IMR-90 (cell line): ENCODE results near the gene ABAT. TPM values are rescaled to one million over a fixed set of nuclear protein-coding genes. Genes with fewer than 3 reads are reported as not detected.

Source experiments
- ATAC-seq: fragments of 200-7000 bp; cut with Tn5 transposase; 2 replicates; pipeline ENCODE4 v1.9.1; 2020; ENCODE audit warnings: low read depth, mild to moderate bottlenecking, moderate library complexity
- BruUV-seq: library from RNA; stranded (reverse); fragments of 400-500 nt; replicated peaks from 2 replicates; lab custom pipeline; 2021; lab: Mats Ljungman, UMichigan
- CTCF ChIA-PET: fragments of 300-600 bp; formaldehyde crosslinking; extraction: SDS; loops from one replicate; lab custom pipeline; 2021; ENCODE audit warnings: antibody characterized with exemption; lab: Yijun Ruan, JAX
- POLR2A ChIA-PET: fragments of 300-600 bp; sonication (Branson Sonifier 250); formaldehyde crosslinking; loops from one replicate; lab custom pipeline; 2022; ENCODE audit warnings: antibody characterized with exemption; ENCODE audit not compliant: unreplicated experiment; lab: Charles Lee
- DNase-seq: peaks from one replicate; pipeline ENCODE4 v3.0.0; 2013
- H2AFZ ChIP-seq: replicated peaks from 2 replicates; pipeline ENCODE3; 2013; ENCODE audit warnings: low read length, mild to moderate bottlenecking; ENCODE audit not compliant: poor library complexity
- H2AK5ac ChIP-seq: 2 replicates; pipeline ENCODE4 v1.6.1; 2013; ENCODE audit warnings: low read depth, low read length, inconsistent platforms
- H2AK9ac ChIP-seq: replicated peaks from 2 replicates; pipeline ENCODE3; 2013; ENCODE audit warnings: mild to moderate bottlenecking, low read depth, low read length, moderate library complexity; ENCODE audit not compliant: poor library complexity
- H2BK120ac ChIP-seq: 2 replicates; pipeline ENCODE4 v1.6.1; 2013; ENCODE audit warnings: low read depth, low read length, inconsistent platforms
- H2BK15ac ChIP-seq: 3 replicates; pipeline ENCODE4 v1.6.1; 2013; ENCODE audit warnings: low read depth, low read length, inconsistent platforms
- H2BK20ac ChIP-seq: 2 replicates; pipeline ENCODE4 v1.6.1; 2013; ENCODE audit warnings: low read depth, mild to moderate bottlenecking, inconsistent platforms, low read length, moderate library complexity
- H2BK5ac ChIP-seq: 2 replicates; pipeline ENCODE4 v1.6.1; 2013; ENCODE audit warnings: mild to moderate bottlenecking, low read depth, low read length, inconsistent platforms; ENCODE audit not compliant: poor library complexity, severe bottlenecking
- H3K14ac ChIP-seq: replicated peaks from 2 replicates; pipeline ENCODE4 v1.6.1; 2013; ENCODE audit warnings: low read depth, low read length, inconsistent platforms
- H3K18ac ChIP-seq: 2 replicates; pipeline ENCODE4 v1.6.1; 2013; ENCODE audit warnings: low read depth, low read length, control low read depth
- H3K23ac ChIP-seq: 2 replicates; pipeline ENCODE4 v1.6.1; 2013; ENCODE audit warnings: low read depth, low read length, inconsistent platforms
- H3K27ac ChIP-seq: 2 replicates; pipeline ENCODE4 v1.5.1; 2013; ENCODE audit warnings: mild to moderate bottlenecking, control low read depth, low read length; ENCODE audit not compliant: insufficient read depth
- H3K27me3 ChIP-seq: 2 replicates; pipeline ENCODE4 v1.6.1; 2013; ENCODE audit warnings: low read length; ENCODE audit not compliant: control insufficient read depth, insufficient read depth
- H3K36me3 ChIP-seq: 2 replicates; pipeline ENCODE4 v1.6.1; 2013; ENCODE audit warnings: low read length, mixed read lengths; ENCODE audit not compliant: control insufficient read depth, insufficient read depth
- H3K4ac ChIP-seq: 2 replicates; pipeline ENCODE4 v1.6.1; 2013; ENCODE audit warnings: low read depth, low read length, inconsistent platforms
- H3K4me1 ChIP-seq: 2 replicates; pipeline ENCODE4 v1.6.1; 2013; ENCODE audit warnings: low read length, mixed read lengths; ENCODE audit not compliant: control insufficient read depth, insufficient read depth
- H3K4me2 ChIP-seq: 2 replicates; pipeline ENCODE4 v1.6.1; 2013; ENCODE audit warnings: low read depth, mild to moderate bottlenecking, control low read depth, low read length, moderate library complexity
- H3K4me3 ChIP-seq: 2 replicates; pipeline ENCODE4 v1.5.1; 2013; ENCODE audit warnings: low read depth, mild to moderate bottlenecking, control low read depth, low read length, moderate library complexity; ENCODE audit not compliant: insufficient read depth
- H3K56ac ChIP-seq: 2 replicates; pipeline ENCODE4 v1.6.1; 2013; ENCODE audit warnings: low read length, inconsistent platforms; ENCODE audit not compliant: insufficient read depth; ENCODE audit errors: extremely low read depth
- H3K79me1 ChIP-seq, 2 experiments: 2 replicates each; pipeline ENCODE4 v1.6.1; 2013; ENCODE audit warnings: low read length in 2 of 2, inconsistent platforms in 1 of 2, low read depth in 1 of 2
- H3K9ac ChIP-seq: 2 replicates; pipeline ENCODE4 v1.6.1; 2013; ENCODE audit warnings: low read depth, low read length, control low read depth
- H3K9me1 ChIP-seq: 2 replicates; pipeline ENCODE4 v1.6.1; 2013; ENCODE audit warnings: low read length, inconsistent platforms; ENCODE audit not compliant: insufficient read depth
- H3K9me3 ChIP-seq: 2 replicates; pipeline ENCODE4 v1.6.1; 2013; ENCODE audit warnings: low read length; ENCODE audit not compliant: control insufficient read depth, insufficient read depth
- H4K20me1 ChIP-seq: 2 replicates; pipeline ENCODE4 v1.6.1; 2013; ENCODE audit warnings: low read length, inconsistent platforms; ENCODE audit not compliant: insufficient read depth
- H4K5ac ChIP-seq: 2 replicates; pipeline ENCODE4 v1.6.1; 2013; ENCODE audit warnings: mild to moderate bottlenecking, low read depth, low read length, control low read depth
- H4K8ac ChIP-seq, 2 experiments: 2 replicates each; pipeline ENCODE4 v1.6.1; 2013; ENCODE audit warnings: low read depth in 2 of 2, low read length in 2 of 2, control low read depth in 1 of 2, inconsistent platforms in 1 of 2
- H4K91ac ChIP-seq: 2 replicates; pipeline ENCODE4 v1.6.1; 2013; ENCODE audit warnings: low read depth, low read length, inconsistent platforms; ENCODE audit not compliant: insufficient read depth
- BHLHE40 ChIP-seq: fragments of 150-350 bp; IDR thresholded peaks from 2 replicates; pipeline ENCODE4 v1.6.1; 2016; ENCODE audit warnings: mild to moderate bottlenecking, low read depth, low read length
- CEBPB ChIP-seq: IDR thresholded peaks from 2 replicates; pipeline ENCODE4 v1.6.1; 2012; ENCODE audit warnings: low read depth, low read length, improper control_type of control experiment
- CHD1 ChIP-seq: IDR thresholded peaks from 2 replicates; pipeline ENCODE4 v1.6.1; 2012; ENCODE audit warnings: low read depth, low read length, improper control_type of control experiment
- ELK1 ChIP-seq: fragments of 150-350 bp; IDR thresholded peaks from 2 replicates; pipeline ENCODE4 v1.6.1; 2016; ENCODE audit warnings: low read depth, mild to moderate bottlenecking, low read length, moderate library complexity, borderline replicate concordance
- FOS ChIP-seq: fragments of 150-350 bp; IDR thresholded peaks from 2 replicates; pipeline ENCODE4 v1.6.1; 2016; ENCODE audit warnings: low read depth, low read length
- MAFK ChIP-seq: IDR thresholded peaks from 2 replicates; pipeline ENCODE4 v1.6.1; 2012; ENCODE audit warnings: low read depth, low read length, improper control_type of control experiment
- MAZ ChIP-seq: IDR thresholded peaks from 2 replicates; pipeline ENCODE4 v1.6.1; 2012; ENCODE audit warnings: low read depth, mild to moderate bottlenecking, low read length, improper control_type of control experiment, moderate library complexity, borderline replicate concordance
- MXI1 ChIP-seq: IDR thresholded peaks from 2 replicates; pipeline ENCODE4 v1.6.1; 2012; ENCODE audit warnings: low read depth, mild to moderate bottlenecking, low read length, moderate library complexity, borderline replicate concordance
- NFE2L2 ChIP-seq: fragments of 150-350 bp; IDR thresholded peaks from 2 replicates; pipeline ENCODE4 v1.6.1; 2016; ENCODE audit warnings: low read depth, mild to moderate bottlenecking, low read length
- POLR2A ChIP-seq: IDR thresholded peaks from 2 replicates; pipeline ENCODE4 v1.6.1; 2012; ENCODE audit warnings: mild to moderate bottlenecking, low read depth, low read length
- RAD21 ChIP-seq: IDR thresholded peaks from 2 replicates; pipeline ENCODE4 v1.6.1; 2012; ENCODE audit warnings: low read length, improper control_type of control experiment
- RCOR1 ChIP-seq: IDR thresholded peaks from 2 replicates; pipeline ENCODE4 v1.6.1; 2012; ENCODE audit warnings: mild to moderate bottlenecking, low read length, improper control_type of control experiment; ENCODE audit not compliant: insufficient replicate concordance
- RFX5 ChIP-seq: IDR thresholded peaks from 2 replicates; pipeline ENCODE4 v1.8.0; 2012; ENCODE audit warnings: low read depth, mild to moderate bottlenecking, low read length, moderate library complexity
- SMC3 ChIP-seq: fragments of 150-350 bp; IDR thresholded peaks from 2 replicates; pipeline ENCODE4 v1.6.1; 2016; ENCODE audit warnings: low read depth, mild to moderate bottlenecking, antibody characterized with exemption, low read length, moderate library complexity
- WGBS, 2 experiments: methylation state at CpG; one replicate each; pipeline versions ENCODE4 v1.1.5 to v1.1.7; 2013; ENCODE audit warnings: missing lambda C conversion rate in 2 of 2; ENCODE audit not compliant: insufficient read length in 1 of 2; ENCODE audit errors: extremely low coverage in 2 of 2; 5-methylcytosine and 5-hydroxymethylcytosine counted together
- dilution Hi-C: fragments of 300-500 bp; cut with HindIII; formaldehyde crosslinking; loops from one replicate; pipeline ENCODE4 v1.14.3; 2018; ENCODE audit warnings: low sequenced_read_pairs; ENCODE audit not compliant: unreplicated experiment
- in situ Hi-C: fragments of 300-500 bp; cut with MboI; formaldehyde crosslinking; loops from 3 replicates; pipeline ENCODE4 v1.14.3; 2019; ENCODE audit warnings: low sequenced_read_pairs, inconsistent platforms, mixed read lengths
- intact Hi-C: fragments of 100-400 bp; cut with micrococcal nuclease; formaldehyde crosslinking; loops from 2 replicates; pipeline ENCODE4 v1.10.0; 2022
- polyA plus RNA-seq, 3 experiments: library from polyadenylated mRNA; depleted of rRNA; stranded (reverse); fragments of >200 nt; gene quantifications; 2 replicates each; pipeline ENCODE4 v1.2.3, GENCODE V29; 2012; ENCODE audit warnings: low replicate concordance in 1 of 3
- total RNA-seq: library from RNA; depleted of rRNA; stranded (reverse); fragments of >200 nt; gene quantifications from 2 replicates; pipeline ENCODE4 v1.2.3, GENCODE V29; 2012
- TF ChIP-seq, protein P1 (sequence below): conservative IDR thresholded peaks from 2 replicates; pipeline ENCODE4 v1.5.1; 2012; ENCODE audit warnings: mild to moderate bottlenecking, low read depth, low read length, improper control_type of control experiment
- TF ChIP-seq, protein P2 (sequence below): fragments of 150-350 bp; IDR thresholded peaks from 2 replicates; pipeline ENCODE4 v1.6.1; 2017; ENCODE audit warnings: mild to moderate bottlenecking, antibody characterized with exemption, low read length, low read depth

ABAT gene
- total and polyA plus RNA-seq, 2 of the 4 experiments (the other 2 are of a cell fraction): 4.5 to 6.9 TPM

GRCh38 chr16:8645141-8645521, 29.3 kb upstream of the ABAT start:
- intact Hi-C loops: no loop called here
- BruUV-seq: no TSS peak
- Histone ChIP-seq H4K20me1 (no peaks in the 10 kb centered on the region), H2AK9ac (no peak overlapping the region), H3K27ac (no peak overlapping the region), H3K79me1 (no peaks in the 10 kb centered on the region), H2AFZ (no peak overlapping the region), H2BK5ac (no peak overlapping the region), H4K91ac (no peak overlapping the region), H3K4me1 (no peaks in the 10 kb centered on the region), H2BK15ac (no peak overlapping the region), H2AK5ac (no peak overlapping the region), H3K4me2 (no peak overlapping the region), H3K4me3 (no peak overlapping the region), H3K9ac (no peak overlapping the region), H2BK120ac (no peak overlapping the region), H3K56ac (no peak overlapping the region), H4K5ac (no peak overlapping the region), H3K9me3 (no peaks in the 10 kb centered on the region), H3K36me3 (peaks cover 66% of the 10 kb centered on the region), H3K27me3 (no peaks in the 10 kb centered on the region), H4K8ac (no peak overlapping the region), H3K4ac (no peak overlapping the region), H3K18ac (no peak overlapping the region), H3K14ac (no peak overlapping the region), H3K23ac (no peak overlapping the region), H3K9me1 (no peaks in the 10 kb centered on the region), H2BK20ac (no peak overlapping the region)
- 100% methylated on average over 1 of the region's 11 CpGs; no CpG with 5 or more reads in 1 of the 2 experiments for WGBS, 2 experiments
- DNase-seq (no peak), ATAC-seq (no peak)
- CTCF ChIA-PET: no interaction called here
- POLR2A ChIA-PET: no interaction called here
- no peak for TF ChIP-seq SMC3
- TF ChIP-seq ELK1: no peak
- no peak for TF ChIP-seq POLR2A
- no peak for TF ChIP-seq MAFK
- no peak for TF ChIP-seq BHLHE40
- no peak for TF ChIP-seq RCOR1
- TF ChIP-seq, protein P1, sequence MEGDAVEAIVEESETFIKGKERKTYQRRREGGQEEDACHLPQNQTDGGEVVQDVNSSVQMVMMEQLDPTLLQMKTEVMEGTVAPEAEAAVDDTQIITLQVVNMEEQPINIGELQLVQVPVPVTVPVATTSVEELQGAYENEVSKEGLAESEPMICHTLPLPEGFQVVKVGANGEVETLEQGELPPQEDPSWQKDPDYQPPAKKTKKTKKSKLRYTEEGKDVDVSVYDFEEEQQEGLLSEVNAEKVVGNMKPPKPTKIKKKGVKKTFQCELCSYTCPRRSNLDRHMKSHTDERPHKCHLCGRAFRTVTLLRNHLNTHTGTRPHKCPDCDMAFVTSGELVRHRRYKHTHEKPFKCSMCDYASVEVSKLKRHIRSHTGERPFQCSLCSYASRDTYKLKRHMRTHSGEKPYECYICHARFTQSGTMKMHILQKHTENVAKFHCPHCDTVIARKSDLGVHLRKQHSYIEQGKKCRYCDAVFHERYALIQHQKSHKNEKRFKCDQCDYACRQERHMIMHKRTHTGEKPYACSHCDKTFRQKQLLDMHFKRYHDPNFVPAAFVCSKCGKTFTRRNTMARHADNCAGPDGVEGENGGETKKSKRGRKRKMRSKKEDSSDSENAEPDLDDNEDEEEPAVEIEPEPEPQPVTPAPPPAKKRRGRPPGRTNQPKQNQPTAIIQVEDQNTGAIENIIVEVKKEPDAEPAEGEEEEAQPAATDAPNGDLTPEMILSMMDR: no peak
- no peak for TF ChIP-seq MXI1
- TF ChIP-seq CEBPB: no peak
- no peak for TF ChIP-seq FOS
- TF ChIP-seq CHD1: no peak
- TF ChIP-seq RAD21: no peak
- TF ChIP-seq RFX5: no peak
- TF ChIP-seq MAZ: no peak
- TF ChIP-seq NFE2L2: no peak
- TF ChIP-seq, protein P2, sequence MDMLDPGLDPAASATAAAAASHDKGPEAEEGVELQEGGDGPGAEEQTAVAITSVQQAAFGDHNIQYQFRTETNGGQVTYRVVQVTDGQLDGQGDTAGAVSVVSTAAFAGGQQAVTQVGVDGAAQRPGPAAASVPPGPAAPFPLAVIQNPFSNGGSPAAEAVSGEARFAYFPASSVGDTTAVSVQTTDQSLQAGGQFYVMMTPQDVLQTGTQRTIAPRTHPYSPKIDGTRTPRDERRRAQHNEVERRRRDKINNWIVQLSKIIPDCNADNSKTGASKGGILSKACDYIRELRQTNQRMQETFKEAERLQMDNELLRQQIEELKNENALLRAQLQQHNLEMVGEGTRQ: no peak
- in situ Hi-C loops: loop anchor here (5.0 kb wide), 1 partner anchor 78 kb away; no protein-coding TSS in a partner anchor
- dilution Hi-C loops: no loop called here
